ENCODE measurements around the gene AGO1.

Gene AGO1

DNA sequence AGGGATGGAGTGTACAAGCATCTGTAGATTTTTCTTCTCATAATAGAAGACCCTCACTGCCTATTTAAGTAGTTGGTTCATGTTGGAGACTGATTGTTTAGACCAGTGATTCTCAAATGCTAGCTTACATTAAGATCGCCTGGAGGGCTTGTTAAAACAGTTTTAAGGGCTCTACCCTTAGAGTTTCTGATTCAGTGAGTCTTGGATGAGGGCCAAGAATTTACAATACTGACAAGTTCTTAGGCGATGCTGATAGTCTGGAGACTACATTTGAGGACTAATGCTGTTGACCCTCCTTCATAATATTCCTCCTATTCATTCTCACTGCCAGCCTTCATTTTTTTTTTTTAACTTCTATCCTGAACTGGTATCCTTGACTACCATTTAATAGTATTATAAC is 32.7 kb downstream of the AGO1 start:
- Histone ChIP-seq H3K27ac (ENCODE audit: low read depth, low read length) (no peak overlapping the region), H3K4me3 (ENCODE audit: low read depth, low read length) (no peak overlapping the region), H3K36me3 (ENCODE audit: control insufficient read depth, insufficient read depth, low read length) (peaks cover 89% of the 10 kb centered on the region), H3K9me3 (ENCODE audit: control insufficient read depth, insufficient read depth, low read depth, low read length) (no peaks in the 10 kb centered on the region), H3K9ac (ENCODE audit: low read length) (no peak overlapping the region), H3K4me1 (ENCODE audit: control insufficient read depth, insufficient read depth, low read length) (no peaks in the 10 kb centered on the region), H3K27me3 (ENCODE audit: control insufficient read depth, insufficient read depth, low read length) (no peaks in the 10 kb centered on the region)

DNA sequence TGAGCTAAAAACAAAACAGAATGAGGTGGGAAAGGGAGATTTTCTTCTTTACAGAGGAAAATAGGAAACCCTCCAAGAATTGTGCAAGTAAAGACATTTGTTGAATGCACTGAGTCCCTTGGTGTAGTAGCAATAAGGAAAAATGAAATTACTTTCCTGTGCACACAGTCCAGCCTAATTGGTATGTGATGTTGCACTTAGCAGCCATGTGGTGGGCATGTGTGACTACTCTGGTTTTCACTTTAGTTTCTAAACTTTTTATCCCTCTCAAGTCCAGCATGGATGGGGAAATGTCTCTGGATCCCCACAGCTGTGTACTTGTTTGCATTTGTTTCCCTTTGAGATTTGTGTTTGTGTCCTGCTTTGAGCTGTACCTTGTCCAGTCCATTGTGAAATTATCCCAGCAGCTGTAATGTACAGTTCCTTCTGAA is 40.8 kb downstream of the AGO1 start:
- Histone ChIP-seq H3K27me3 (ENCODE audit: control insufficient read depth, insufficient read depth, low read length) (no peaks in the 10 kb centered on the region), H3K4me1 (ENCODE audit: control insufficient read depth, insufficient read depth, low read length) (no peaks in the 10 kb centered on the region), H3K36me3 (ENCODE audit: control insufficient read depth, insufficient read depth, low read length) (peaks cover 49% of the 10 kb centered on the region), H3K4me3 (ENCODE audit: low read depth, low read length) (no peak overlapping the region), H3K9ac (ENCODE audit: low read length) (no peak overlapping the region), H3K27ac (ENCODE audit: low read depth, low read length) (no peak overlapping the region), H3K9me3 (ENCODE audit: control insufficient read depth, insufficient read depth, low read depth, low read length) (no peaks in the 10 kb centered on the region)

DNA sequence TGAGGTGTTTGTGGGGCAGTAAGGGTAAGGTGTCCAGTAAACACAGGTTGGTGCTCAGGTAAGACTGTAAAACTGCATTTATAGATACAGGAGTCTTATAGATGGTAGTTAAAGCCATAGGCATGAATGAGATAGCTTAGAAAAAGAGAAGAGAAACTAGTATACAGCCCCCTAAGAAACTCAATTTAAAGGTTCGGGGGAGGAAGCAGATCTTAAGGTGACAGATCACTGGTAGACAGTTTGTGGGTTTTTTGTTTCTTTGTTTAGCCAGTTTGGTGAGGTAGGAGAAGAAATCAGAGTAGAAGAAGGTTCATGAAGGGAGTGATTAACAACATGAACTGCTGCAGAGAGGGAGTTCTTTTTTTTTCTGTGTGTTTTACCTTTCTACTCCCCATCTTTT is 41.8 kb downstream of the AGO1 start:
- Histone ChIP-seq H3K9me3 (ENCODE audit: control insufficient read depth, insufficient read depth, low read depth, low read length) (no peaks in the 10 kb centered on the region), H3K9ac (ENCODE audit: low read length) (no peak overlapping the region), H3K36me3 (ENCODE audit: control insufficient read depth, insufficient read depth, low read length) (peaks cover 38% of the 10 kb centered on the region), H3K4me1 (ENCODE audit: control insufficient read depth, insufficient read depth, low read length) (no peaks in the 10 kb centered on the region), H3K4me3 (ENCODE audit: low read depth, low read length) (no peak overlapping the region), H3K27ac (ENCODE audit: low read depth, low read length) (no peak overlapping the region), H3K27me3 (ENCODE audit: control insufficient read depth, insufficient read depth, low read length) (no peaks in the 10 kb centered on the region)

DNA sequence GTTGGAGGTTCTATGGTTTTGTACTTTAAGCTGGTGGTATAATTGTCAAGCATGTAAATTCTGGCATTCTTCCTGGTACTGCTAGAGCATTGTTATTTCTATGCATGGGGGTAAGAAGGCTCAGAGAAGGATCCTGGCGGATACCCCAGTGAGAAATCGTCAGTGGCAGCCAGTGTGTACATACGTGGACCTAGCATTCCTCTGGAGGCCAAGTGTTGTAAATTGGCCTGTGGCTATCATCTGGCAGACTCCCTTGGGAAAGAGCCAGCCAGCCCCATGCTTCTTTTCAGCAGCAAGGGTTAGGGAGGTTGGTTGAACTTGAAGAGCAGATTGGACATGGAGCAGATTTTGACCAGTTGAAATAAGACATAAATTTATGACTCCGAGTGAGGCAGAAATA is 42.7 kb downstream of the AGO1 start:
- Histone ChIP-seq H3K36me3 (ENCODE audit: control insufficient read depth, insufficient read depth, low read length) (peaks cover 29% of the 10 kb centered on the region), H3K4me3 (ENCODE audit: low read depth, low read length) (no peak overlapping the region), H3K27ac (ENCODE audit: low read depth, low read length) (no peak overlapping the region), H3K9ac (ENCODE audit: low read length) (no peak overlapping the region), H3K9me3 (ENCODE audit: control insufficient read depth, insufficient read depth, low read depth, low read length) (no peaks in the 10 kb centered on the region), H3K4me1 (ENCODE audit: control insufficient read depth, insufficient read depth, low read length) (no peaks in the 10 kb centered on the region), H3K27me3 (ENCODE audit: control insufficient read depth, insufficient read depth, low read length) (no peaks in the 10 kb centered on the region)

DNA sequence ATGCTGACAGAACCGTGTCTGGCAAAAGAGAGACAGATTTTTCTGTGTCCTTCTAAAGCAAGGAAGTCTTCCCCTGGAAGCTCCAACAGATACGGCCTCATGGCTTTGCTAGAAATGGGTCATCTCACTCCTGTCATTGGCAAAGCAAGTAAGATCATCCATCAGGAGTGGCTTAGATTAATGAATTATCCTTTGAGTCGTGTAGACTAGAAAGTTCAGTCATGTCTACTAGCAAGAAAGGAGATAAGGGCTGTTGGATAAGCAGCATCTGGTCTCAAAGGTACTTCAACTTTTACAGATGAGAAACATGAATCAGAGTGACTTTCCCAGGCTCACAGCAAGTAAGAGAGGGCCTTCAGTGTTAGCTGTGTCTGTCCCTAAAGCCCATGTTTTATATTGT is 44.5 kb downstream of the AGO1 start:
- Histone ChIP-seq H3K36me3 (ENCODE audit: control insufficient read depth, insufficient read depth, low read length) (peaks cover 14% of the 10 kb centered on the region), H3K4me1 (ENCODE audit: control insufficient read depth, insufficient read depth, low read length) (peaks cover 4% of the 10 kb centered on the region; the same call in 1 of the 2 replicates), H3K9me3 (ENCODE audit: control insufficient read depth, insufficient read depth, low read depth, low read length) (no peaks in the 10 kb centered on the region), H3K9ac (ENCODE audit: low read length) (no peak overlapping the region), H3K27me3 (ENCODE audit: control insufficient read depth, insufficient read depth, low read length) (no peaks in the 10 kb centered on the region), H3K4me3 (ENCODE audit: low read depth, low read length) (no peak overlapping the region), H3K27ac (ENCODE audit: low read depth, low read length) (no peak overlapping the region)

DNA sequence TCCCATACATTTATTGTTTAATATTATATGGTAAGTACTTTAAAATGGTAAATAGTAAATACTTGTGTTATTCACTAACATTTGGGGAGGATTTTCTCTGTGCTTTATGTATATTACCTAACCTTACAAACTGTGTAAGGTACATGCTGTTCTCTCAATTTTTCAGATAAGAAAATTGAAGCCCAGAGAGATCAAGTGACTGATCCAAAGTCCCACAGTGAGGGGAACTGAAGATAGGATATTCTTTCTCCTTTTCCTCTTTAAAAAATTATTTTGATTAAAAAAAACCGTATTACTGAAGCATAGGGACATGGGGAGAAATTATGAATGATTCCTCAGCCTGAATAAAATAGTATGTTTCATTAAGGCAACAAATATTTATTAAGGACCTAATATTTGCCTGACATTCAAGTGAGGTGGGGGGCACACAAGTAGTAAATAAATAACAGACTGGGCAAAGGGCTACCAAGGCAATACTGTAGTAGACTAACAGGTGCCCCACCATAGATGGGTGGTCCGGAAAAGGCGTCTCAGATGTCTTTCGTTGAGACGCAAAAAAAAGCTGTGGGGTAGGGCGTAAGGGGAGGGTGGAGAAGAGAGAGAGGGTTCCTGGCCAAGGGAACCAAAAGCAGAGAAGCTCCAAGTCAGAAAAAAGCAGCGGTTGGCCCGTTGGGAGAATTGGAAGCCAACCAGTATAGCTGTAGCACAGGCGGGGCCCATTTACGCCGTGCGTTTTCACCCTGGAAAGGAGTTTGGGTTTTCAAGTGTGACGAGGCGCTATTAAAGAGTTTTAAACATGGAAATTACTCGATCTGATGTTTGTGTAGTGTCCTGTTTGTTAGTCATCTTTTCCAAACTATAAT is 47.0 kb downstream of the AGO1 start:
- H3K4me3 ChIP-seq (ENCODE audit: low read depth, low read length), result peak overlapping the region; percentile 88
- H3K27ac ChIP-seq (ENCODE audit: low read depth, low read length), result peak overlapping the region; percentile 83
- H3K27me3 ChIP-seq (ENCODE audit: control insufficient read depth, insufficient read depth, low read length), result no peaks in the 10 kb centered on the region
- H3K9ac ChIP-seq (ENCODE audit: low read length), result peak overlapping the region; percentile 91
- H3K9me3 ChIP-seq (ENCODE audit: control insufficient read depth, insufficient read depth, low read depth, low read length), result no peaks in the 10 kb centered on the region
- H3K4me1 ChIP-seq (ENCODE audit: control insufficient read depth, insufficient read depth, low read length), result peaks cover 9% of the 10 kb centered on the region
- peaks cover 8% of the 10 kb centered on the region for H3K36me3 ChIP-seq (ENCODE audit: control insufficient read depth, insufficient read depth, low read length)

DNA sequence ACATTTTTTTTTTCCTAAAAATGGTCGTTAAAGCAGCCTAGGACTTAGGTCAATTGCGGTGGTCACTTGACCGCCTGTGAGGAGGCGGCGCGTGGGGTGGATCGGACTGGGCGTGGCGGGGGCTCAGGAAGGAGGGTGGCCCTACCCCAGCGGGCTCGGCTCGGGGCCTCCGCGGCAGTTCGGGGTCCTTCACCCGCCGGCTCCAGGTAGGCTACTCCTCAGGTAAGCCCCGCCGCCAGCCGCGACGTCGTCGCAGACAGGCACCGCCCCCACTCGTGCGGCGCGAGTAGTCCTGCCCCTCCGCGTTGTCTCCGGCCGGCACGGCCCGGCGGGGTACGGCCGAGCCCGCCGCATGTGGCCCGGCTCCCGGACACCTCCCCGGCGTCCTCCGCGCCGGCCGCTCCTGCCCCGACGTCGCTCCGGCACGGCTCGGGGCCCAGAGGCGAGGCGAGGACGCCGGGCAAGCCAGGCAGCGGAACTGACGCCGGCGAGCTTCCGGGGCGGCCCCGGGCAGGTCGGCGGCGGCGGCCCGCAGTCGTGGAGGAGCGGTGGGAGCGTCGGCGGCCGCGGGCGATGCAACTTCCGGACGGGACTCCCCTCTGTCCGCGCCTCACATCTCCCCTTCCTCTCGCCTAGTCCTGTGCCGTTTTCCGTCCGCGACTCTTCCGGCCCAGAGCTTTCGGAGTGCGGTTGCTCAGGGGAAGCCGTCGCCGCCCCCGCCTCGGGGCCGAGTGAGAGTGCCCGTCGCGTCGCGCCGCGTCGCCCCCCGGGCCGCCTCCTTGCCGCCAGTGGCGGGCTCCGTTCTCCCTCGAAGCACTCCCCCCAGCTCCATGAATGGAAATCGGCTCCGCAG is 47.8 kb downstream of the AGO1 start, which contains the start of gene AGO3:
AGO3 (plus strand) TSS at position 513 of the 853 bp plus-strand sequence; CDS start at position 835, 322 bp downstream.
- no peaks in the 10 kb centered on the region for H3K9me3 ChIP-seq (ENCODE audit: control insufficient read depth, insufficient read depth, low read depth, low read length)
- H3K4me3 ChIP-seq (ENCODE audit: low read depth, low read length), result peak within 1 kb of the TSS; percentile 88
- H3K27me3 ChIP-seq (ENCODE audit: control insufficient read depth, insufficient read depth, low read length), result no peaks in the 10 kb centered on the region

DNA sequence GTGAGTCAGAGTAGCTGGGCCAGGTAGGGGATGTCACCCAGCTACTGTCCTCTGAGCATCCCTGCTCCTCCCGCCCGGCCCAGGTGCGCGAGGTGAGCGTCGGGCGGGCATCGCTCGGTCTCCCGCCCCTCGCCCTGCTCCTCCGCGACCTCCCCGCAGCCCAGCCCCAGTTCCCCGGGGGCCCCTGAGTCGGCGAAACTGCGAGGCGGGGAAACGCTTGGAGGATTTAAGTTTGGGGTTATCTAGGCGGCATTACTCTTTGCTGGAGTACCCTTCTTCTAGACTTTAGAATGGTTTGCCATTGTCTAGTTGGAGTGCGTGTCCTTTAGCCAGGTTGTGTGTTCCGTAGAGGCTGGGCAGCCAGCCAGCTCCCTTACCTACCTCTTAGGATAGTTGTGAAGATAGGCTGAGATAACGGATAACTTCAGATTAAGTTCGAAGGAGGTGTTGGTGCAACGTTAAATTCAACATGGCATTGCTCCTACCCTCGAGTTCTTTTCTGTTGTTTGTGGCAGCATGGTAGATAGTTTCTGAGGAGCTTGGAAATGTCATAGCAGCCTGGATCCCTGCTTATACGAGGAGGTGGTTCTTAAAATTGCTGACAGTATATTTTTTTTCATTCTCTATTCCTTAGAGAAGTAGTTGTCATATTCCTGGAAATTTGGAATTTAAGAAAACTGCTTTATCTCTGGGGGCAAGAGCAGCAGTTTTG is 48.6 kb downstream of the AGO1 start:
- Histone ChIP-seq H3K4me1 (ENCODE audit: control insufficient read depth, insufficient read depth, low read length) (peaks cover 14% of the 10 kb centered on the region), H3K36me3 (ENCODE audit: control insufficient read depth, insufficient read depth, low read length) (no peaks in the 10 kb centered on the region), H3K9ac (ENCODE audit: low read length) (peak overlapping the region; percentile 91), H3K9me3 (ENCODE audit: control insufficient read depth, insufficient read depth, low read depth, low read length) (no peaks in the 10 kb centered on the region), H3K27me3 (ENCODE audit: control insufficient read depth, insufficient read depth, low read length) (no peaks in the 10 kb centered on the region), H3K27ac (ENCODE audit: low read depth, low read length) (peak overlapping the region; percentile 80), H3K4me3 (ENCODE audit: low read depth, low read length) (peak overlapping the region; percentile 88)

More for the DNA sequence above, 47.8 kb downstream of the AGO1 start, which contains the start of gene AGO3:
- Histone ChIP-seq H3K27ac (ENCODE audit: low read depth, low read length) (peak within 1 kb of the TSS; percentile 83), H3K36me3 (ENCODE audit: control insufficient read depth, insufficient read depth, low read length) (no peaks in the 10 kb centered on the region), H3K9ac (ENCODE audit: low read length) (peak within 1 kb of the TSS; percentile 91), H3K4me1 (ENCODE audit: control insufficient read depth, insufficient read depth, low read length) (peaks cover 14% of the 10 kb centered on the region)

DNA sequence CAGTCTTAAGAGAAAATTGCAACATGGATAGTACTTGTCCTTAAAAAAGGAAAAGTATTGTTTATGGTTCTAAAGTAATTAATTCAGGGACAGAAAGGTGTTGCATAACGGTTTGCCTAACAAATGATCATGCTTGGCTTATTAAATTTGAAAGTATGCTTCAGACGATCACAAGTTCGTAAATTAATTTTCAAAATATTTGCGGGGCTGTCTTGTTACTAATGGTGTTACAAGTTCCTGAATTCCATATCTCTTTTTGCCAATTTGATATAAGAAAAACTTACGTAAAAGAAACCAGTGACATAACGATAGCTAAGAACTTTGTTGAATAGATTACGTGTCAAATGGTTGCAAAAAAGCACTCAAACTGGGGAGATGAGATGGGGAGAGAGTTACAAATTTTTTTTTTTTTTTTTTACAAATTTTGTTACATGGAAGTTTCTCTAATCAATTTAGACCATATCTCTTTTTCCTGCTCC is 49.2 kb downstream of the AGO1 start:
- H3K4me3 ChIP-seq (ENCODE audit: low read depth, low read length), result peak overlapping the region; percentile 88
- H3K36me3 ChIP-seq (ENCODE audit: control insufficient read depth, insufficient read depth, low read length), result no peaks in the 10 kb centered on the region
- H3K9me3 ChIP-seq (ENCODE audit: control insufficient read depth, insufficient read depth, low read depth, low read length), result no peaks in the 10 kb centered on the region
- H3K27ac ChIP-seq (ENCODE audit: low read depth, low read length), result no peak overlapping the region
- no peaks in the 10 kb centered on the region for H3K27me3 ChIP-seq (ENCODE audit: control insufficient read depth, insufficient read depth, low read length)
- peaks cover 14% of the 10 kb centered on the region for H3K4me1 ChIP-seq (ENCODE audit: control insufficient read depth, insufficient read depth, low read length)
- H3K9ac ChIP-seq (ENCODE audit: low read length), result peak overlapping the region; percentile 91

DNA sequence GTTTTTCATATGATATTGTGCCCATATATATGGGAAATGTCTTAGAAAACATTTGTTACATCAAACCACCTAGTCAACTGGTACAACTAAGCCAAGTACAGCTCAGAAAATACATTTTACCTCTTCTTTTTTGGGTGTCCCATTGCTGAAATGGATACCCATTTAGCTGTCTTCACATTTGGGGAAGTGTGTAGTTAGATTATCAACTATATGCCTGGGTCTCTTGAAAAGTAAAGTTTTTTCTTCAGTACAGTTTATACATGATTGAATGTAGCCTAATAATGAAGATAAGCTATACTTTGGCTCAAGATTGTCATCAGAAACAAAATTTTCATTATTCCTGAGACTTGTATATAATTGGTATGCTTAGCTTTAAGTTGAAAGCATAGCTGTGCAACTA is 49.9 kb downstream of the AGO1 start:
- H3K27me3 ChIP-seq (ENCODE audit: control insufficient read depth, insufficient read depth, low read length), result no peaks in the 10 kb centered on the region
- no peak overlapping the region for H3K9ac ChIP-seq (ENCODE audit: low read length)
- peaks cover 14% of the 10 kb centered on the region for H3K4me1 ChIP-seq (ENCODE audit: control insufficient read depth, insufficient read depth, low read length)
- no peaks in the 10 kb centered on the region for H3K9me3 ChIP-seq (ENCODE audit: control insufficient read depth, insufficient read depth, low read depth, low read length)
- H3K27ac ChIP-seq (ENCODE audit: low read depth, low read length), result no peak overlapping the region
- no peaks in the 10 kb centered on the region for H3K36me3 ChIP-seq (ENCODE audit: control insufficient read depth, insufficient read depth, low read length)
- 0 out of 2 replicates have a peak overlapping the region, but pooled peaks have one; percentile 5 for H3K4me3 ChIP-seq (ENCODE audit: low read depth, low read length)
